HG02884 (cell line): Measurements from ENCODE around the gene GLS2.
"Not testable (repeated sequence)": the region's sequence is repeated elsewhere in the genome, so short reads cannot be mapped to it uniquely, and the experiment has no call there.

Experiments
- ATAC-seq: cut with Tn5 transposase; IDR thresholded peaks from one replicate; pipeline ENCODE4 v1.9.1; 2021; ENCODE audit warnings: mild to moderate bottlenecking, moderate library complexity; ENCODE audit not compliant: unreplicated experiment

The GLS2 gene

GRCh38 chr12:56448860-56449621, 38.9 kb downstream of the GLS2 start, which contains the start of gene TIMELESS:
Gene TIMELESS, minus strand, starts transcription at chr12:56449426. Its CDS starts 15,256 bp downstream, at chr12:56434170.
- ATAC-seq: peak; percentile 92

- not testable (repeated sequence) for ATAC-seq
Measured at GRCh38 chr12:56443208-56443607, 44.8 kb downstream of the GLS2 start.

GRCh38 chr12:56437430-56438176, 50.4 kb downstream of the GLS2 start:
- ATAC-seq: no peak

GRCh38 chr12:56434828-56435227, 53.1 kb downstream of the GLS2 start:
- ATAC-seq: no peak

- no peak for ATAC-seq
Measured at GRCh38 chr12:56431850-56432249, 56.1 kb downstream of the GLS2 start.

- no peak for ATAC-seq
Measured at GRCh38 chr12:56431288-56431687, 56.7 kb downstream of the GLS2 start.

- ATAC-seq: no peak
Measured at GRCh38 chr12:56425940-56426438, 62.0 kb downstream of the GLS2 start.

GRCh38 chr12:56425193-56425592, 62.8 kb downstream of the GLS2 start:
- ATAC-seq: no peak
